HG02610 (cell line): ENCODE data around the gene IGFBP5.

Source experiments
- ATAC-seq: cut with Tn5 transposase; IDR thresholded peaks from one replicate; pipeline ENCODE4 v1.9.1; 2021; ENCODE audit warnings: mild to moderate bottlenecking, moderate library complexity; ENCODE audit not compliant: unreplicated experiment

IGFBP5 gene, protein sequence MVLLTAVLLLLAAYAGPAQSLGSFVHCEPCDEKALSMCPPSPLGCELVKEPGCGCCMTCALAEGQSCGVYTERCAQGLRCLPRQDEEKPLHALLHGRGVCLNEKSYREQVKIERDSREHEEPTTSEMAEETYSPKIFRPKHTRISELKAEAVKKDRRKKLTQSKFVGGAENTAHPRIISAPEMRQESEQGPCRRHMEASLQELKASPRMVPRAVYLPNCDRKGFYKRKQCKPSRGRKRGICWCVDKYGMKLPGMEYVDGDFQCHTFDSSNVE

DNA sequence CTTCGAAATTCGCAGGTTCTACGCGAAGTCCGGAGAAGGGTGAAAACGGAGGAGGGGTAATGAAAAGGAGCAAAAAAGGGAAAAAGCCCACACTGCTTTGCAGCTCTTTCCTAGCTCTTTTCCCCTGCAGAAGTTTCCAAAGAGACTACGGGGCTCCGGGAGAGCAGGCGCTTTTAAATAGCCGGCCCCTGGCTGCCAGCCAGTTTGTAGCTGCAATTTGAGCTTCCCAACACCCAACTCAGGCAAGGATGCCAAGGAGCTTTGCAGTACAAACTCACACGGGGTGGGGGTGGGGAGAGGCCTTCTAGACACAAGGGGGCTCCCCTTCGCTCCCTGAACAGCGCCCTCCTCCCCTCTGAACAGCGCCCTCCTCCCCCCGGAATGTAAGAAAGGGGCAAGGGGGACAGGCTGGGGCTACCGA lies at the start of gene IGFBP5:
Gene IGFBP5 (minus strand): TSS at position 149 of the 421 bp plus-strand sequence. CDS start 774 bp downstream, outside the sequence.
- ATAC-seq, result no peak

DNA sequence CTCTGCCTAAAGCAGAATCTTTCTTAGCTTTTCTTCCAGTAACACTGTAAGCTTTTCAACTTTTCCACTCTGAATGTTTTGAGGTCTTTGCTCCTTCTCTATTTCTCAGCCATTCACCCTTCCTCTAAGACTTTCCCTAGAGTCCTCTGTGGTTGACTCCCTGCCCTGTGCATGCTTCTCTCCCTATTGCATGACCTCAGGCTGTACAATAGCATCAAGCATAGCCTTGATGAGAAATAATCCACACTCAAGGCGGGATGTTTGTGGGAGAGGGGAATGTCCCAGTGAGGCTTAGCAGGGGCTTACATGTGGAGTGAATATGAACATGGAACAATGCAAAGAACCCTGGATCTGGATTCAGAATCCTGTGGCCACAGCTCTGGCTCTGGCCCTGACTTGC lies 48.4 kb upstream of the IGFBP5 start:
- ATAC-seq, result no peak

DNA sequence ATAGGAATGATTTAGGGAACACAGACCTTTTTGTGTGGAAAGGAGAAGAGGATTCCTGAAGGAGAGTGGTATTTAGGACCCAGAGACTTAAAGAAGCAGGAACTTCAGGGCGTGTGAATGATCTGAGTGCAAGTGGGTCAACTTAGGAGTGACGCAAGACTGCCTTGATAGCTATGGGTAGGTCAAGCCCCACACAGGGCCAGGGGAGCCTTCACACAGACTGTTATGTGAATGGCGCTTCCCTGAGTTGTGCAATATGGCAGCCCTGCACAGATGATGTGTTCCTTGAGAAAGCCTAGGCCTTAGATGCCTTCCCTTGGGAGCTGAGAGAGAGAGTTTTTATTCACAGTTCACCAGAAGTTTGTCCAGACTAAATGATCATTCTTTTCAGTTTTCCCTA lies 47.1 kb upstream of the IGFBP5 start:
- no peak for ATAC-seq

DNA sequence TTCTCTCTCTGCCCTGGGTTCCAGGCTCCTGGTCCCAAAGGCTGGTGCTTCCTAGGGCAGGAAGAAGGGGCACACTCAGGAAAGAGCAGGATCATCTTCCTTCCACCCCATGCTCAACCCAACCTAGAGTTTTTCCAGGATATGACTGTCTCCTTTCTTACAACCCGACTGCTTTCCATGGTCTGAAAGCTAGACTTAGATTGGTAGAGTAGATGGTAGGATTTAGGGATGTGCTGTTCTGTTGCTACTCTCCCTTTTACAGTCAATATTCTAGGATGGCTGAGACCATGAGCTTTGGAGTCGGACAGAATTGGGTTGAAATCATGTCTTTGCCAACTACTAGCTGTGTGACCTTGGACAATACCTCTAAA lies 45.9 kb upstream of the IGFBP5 start:
- ATAC-seq, result no peak

DNA sequence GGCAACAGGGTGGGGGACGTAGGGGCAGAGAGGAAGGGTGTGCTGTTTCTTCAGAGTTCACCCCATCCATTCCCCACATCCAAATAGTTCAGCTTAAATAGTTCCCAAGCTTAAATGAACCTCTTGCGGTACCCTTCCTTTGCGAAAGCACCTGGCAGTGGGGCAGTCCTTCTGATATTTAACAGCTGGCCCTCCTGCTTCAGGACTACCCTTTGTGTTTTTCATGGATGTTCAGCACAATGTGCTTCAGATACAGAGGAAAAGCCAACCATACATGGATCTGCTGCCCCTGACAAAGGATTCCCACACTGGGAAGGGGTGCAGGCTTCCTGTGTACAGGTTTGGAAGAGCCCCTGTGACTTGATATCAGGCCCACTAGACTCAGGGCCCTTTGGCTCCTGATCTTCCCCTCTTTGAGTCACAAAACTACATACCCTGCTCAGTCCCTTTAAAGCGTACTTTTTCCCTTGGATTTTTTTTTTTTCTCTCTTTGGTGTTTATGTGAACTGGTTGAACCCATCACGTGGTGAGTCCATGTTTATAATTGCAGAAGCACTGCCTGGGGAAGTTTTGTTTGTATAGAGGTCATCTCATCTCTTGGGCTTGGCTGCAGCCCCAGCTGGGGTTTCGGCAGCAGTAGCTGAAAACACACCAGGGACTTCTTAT lies 45.3 kb upstream of the IGFBP5 start:
- no peak for ATAC-seq

DNA sequence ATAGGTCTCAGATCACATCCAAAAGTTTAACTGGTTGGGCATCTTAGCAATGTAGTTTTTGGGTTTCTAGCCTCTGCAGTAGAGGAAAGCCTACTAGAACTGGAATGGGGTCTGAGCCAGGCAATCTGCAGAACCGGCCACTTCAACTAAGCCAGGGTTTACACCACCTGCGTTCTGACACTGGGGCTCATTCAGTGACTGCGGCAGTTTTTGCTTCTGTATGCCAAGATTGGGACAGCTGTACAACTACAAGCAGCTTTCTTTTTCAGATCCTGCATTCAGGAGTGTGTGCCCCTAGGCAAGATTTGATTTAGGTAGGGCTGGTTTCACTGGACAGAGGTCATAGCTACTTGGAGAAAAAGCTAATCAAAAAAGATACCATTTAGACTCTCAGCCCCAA lies 43.7 kb upstream of the IGFBP5 start:
- ATAC-seq, result no peak

DNA sequence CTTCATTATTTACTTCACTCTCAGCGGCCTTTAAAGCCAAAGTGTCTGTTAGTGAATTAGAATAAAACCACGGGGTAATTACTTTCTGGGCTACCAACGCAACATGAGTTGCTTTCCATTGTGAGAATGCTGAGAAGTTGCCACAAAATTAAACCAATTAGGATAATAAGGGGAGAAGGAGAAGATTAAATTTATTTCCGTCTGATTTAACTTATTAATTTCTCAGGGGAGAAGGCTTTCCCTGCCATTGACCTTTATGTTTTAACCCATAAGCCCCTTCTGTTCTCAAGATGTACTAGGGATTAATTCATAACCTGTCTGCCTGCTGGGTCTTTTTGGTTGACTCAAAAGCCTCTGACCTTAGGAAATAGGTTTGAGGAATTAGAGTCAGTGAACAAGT lies 42.3 kb upstream of the IGFBP5 start:
- ATAC-seq, result no peak

DNA sequence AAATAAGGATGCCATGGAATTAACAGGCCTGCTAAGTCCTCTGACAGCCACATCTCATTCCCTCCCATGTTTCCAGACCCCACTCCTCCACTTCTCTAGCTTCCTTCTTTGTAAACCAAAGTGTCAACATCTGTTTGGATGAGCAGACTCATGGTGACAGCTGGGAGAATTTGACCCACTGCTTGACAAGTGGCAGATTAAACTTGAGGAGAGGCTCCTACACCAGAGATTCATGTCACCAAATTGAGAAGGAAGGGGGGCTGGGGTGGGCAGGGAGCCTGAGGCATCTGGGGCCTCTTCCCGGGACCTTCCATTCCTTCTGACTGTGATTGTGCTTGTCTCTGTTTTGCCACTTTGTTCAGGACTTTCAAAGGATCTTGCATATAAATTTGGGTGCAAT lies 41.0 kb upstream of the IGFBP5 start:
- no peak for ATAC-seq

DNA sequence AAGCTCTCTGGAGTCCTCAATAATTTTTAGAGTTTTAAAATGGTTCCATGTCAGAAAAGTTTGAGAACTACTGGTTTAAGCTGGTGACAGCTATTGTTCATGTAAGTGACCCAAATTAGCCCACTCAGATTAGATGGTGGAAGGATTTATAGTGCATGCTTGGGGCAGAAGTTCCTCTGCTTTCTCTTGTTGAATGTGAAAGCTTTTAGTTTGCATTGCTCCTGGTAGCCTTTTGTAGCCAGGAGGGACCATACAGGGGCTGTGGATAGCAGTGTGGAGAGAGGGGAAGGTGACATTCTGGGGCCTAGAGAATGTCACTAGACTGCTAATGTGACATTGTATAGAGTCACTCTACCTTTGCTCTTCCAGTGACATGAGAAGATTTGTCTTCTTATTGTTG lies 40.3 kb upstream of the IGFBP5 start:
- ATAC-seq, result no peak

DNA sequence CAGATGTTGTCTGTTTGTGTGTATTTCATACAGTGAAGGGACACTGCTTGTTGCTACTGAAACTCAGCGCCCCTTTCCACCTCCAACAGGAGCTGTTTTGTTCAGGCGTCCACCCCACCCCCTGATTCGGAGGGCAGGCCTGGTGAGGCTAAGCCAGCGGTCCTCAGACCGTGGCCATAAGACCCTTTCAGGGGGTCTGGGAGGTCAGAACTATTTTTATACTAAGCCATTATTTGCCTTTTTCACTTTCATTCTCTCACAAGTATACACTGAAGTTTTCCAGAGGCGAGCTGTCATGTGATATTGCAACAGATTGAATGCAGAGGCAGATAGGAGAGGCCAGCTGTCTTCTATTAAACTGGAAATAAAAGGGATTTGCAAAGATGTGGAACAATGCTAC lies 39.7 kb upstream of the IGFBP5 start:
- no peak for ATAC-seq

DNA sequence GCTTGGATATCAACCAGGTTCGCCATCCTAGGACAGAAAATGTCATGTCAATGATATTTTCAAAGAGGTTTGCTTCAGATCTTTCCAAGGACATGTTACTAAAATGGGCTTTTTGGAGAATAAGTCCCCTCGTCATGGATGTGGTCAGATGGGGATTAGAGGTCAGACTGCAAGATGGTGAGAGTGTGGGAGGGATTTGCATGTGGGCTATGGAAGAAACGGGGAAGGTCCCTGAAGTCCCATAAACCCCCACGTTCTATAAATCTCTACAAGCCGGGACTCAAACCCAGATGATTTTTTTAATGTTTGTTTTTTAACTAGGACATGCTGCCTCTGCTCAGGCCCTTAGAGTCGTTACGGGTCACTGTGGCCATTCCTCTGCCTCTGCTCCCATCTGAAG lies 37.7 kb upstream of the IGFBP5 start:
- ATAC-seq, result no peak

DNA sequence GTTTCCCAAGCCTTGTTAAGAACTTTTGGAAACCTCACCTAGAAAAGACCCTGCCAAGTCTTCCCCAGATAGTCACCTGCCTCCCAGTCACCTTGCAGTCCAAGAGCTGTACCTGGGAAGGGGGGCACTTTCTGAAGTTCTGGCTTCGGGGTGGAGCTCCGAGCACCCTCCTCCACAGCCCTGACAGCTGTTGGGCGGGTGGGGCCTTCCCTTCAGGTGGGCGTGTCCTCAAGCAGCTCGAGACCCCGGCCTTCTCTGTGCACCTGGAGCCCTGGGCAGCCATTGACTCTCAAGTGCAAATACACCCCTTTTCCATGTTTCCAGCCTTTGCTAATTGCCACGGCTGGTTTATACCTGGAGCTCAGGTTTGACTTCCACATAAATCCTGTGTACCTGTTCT lies 37.0 kb upstream of the IGFBP5 start:
- no peak for ATAC-seq

DNA sequence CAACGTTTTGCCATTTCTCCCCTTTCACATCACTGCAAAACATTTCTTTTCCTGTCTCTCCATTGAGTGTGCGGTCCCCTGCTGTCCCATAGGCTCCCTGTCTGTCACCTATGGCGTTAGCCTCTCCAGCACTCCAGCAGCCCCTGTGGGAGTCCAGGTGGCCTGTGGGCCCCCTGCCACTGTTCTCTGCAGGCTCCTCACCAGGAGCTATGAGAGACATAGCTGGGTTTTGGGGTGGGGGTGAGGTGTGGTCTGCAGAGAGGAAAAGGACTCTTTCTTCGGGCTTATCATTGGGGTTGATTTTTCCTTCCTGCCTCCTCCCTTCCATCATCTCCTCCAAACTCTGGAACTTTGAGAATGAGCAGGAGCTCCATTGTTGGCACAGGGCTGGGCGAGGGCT lies 36.1 kb upstream of the IGFBP5 start:
- ATAC-seq, result no peak

DNA sequence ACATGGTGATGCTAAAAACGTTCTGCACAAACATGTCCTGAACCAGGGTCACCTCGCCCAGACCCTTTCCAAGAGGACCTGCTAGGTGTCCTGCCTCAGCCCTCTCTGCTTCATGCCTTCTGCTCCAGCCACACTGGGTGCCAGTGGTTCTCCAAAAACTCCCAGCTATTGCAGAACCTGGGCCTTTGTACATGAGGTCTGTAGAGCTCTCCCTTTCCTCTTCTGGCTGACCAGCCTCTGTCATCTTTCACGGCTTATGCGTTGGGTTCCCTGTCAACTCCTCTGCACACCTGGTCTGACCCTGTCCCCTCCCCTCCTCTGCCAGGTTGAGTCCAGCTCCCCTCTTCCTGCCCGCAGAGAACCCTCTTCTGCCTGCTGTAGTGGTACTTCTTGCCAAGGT lies 35.5 kb upstream of the IGFBP5 start:
- ATAC-seq, result no peak

DNA sequence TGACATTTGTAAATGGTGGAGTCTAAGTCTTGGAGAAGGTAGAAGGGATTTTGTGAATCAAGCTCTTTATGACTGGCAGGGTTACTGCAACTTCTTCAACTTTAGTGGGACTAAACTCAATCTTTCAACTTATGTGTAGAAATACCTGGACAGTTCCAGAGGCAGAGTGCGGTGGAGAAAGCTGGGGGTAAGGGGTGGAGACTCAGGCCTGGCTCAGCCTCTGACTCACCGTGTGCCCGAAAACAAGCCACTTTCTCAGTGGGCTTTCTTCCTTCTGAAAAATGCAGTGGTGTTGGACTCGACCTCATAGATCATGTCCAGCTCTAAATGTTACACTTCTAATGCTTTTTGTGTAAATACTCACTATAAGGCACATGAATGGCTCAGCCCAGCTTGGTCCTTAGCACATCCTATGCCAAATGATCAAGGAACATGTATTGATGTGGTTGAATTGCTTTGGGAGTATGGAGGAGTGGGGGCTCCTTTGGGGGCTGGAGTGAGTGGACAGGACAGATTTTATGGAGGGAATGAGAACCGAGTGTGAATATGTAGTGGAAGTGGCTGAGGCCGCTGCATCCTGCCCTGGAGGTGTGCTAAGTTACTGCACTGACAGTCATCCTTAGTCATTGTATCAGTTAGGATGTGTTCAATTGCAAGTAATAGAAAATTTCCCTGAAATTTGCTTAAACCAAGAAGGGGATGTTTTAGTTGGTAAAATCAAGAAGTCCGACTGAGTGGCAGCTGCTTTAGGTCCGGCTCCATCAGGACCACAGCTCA lies 32.2 kb upstream of the IGFBP5 start:
- no peak for ATAC-seq

DNA sequence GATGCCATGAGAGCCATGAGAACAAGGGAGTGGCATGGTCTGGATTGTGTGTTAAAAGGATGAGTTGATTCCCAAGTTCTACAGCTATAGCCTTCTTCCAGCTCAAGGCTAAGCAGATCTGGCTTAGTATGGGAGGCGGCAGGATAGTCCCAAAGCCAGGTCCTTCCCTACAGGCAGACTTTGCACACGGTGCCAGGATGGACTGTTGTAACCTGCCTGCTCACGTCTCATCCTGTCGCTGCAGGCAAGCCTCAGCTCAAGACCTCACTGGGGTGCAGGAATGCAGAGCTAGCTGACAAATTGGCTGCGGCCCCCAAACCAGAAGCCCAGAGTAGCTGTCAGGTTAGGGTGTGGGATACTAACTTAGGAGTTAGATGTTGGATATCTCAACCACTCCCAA lies 28.8 kb upstream of the IGFBP5 start:
- no peak for ATAC-seq

DNA sequence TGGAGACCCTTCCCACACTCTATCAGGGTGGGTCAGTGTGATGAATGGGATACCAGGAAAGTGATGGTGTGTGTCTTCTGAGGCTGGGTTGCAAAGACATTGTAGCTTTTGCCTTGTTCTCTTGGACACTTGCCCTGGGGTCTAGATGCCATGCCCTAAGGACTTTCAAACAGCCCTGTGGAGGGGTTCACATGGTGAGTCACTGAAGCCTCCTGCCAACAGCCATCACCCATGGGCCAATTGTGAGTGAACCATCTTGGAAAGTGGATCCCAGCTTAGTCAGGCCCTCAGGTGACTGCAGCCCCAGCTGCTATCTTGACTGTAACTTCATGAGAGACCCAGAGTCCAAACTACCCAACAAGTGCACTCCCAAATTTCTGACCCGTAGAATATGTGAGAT lies 25.8 kb upstream of the IGFBP5 start:
- ATAC-seq, result no peak

DNA sequence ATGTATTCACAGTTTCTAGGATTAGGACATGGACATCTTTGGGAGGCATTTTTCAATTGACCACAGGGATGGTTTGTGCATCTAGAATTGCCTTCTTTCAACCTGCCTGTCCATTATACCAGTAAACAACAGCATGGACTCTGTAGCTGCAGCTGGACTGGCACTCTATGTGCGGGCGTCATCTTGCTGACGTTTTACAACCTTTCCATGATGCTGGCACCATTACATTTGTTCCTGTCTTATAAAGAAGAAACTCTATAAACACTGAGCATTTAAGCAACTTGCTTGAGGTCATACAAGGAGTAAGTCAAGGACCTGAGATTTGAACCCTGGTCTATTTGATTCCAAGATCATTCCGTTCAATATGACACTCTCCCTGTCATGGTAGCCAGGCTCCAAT lies 25.4 kb upstream of the IGFBP5 start:
- ATAC-seq, result no peak

DNA sequence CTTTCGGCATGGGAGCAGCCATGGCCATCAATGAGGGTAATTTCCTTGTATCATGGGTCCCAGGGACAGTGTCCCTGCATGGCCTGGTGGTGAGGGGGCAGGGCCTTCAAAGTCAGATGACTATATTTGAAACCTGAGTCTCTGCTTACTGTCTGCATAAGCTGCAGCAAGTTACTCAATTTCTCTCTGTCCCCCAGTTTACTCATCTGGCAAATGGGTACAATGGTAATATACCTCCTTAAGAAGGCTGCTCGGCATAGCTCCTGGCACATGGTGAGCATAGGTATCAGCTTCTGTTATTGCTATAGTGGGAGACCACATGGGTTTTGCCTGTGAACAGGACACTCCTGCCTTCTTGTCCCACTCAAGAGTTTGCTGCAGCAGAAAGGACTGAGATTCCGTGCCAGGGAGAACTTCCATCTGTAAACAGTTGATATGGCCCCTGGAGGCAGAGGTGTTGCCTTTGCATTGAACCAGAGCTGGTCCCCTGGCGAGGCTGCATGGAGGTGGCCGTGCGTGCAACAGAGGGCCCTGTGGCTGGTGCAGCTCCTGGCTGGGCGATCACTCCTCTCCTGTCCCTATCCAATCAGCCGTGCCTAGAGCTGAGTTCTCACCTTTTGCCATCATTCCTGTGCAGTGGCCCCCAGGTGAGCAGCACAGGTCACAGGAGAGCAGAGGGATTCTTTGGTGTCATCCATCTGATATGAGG lies 22.7 kb upstream of the IGFBP5 start:
- ATAC-seq, result no peak

DNA sequence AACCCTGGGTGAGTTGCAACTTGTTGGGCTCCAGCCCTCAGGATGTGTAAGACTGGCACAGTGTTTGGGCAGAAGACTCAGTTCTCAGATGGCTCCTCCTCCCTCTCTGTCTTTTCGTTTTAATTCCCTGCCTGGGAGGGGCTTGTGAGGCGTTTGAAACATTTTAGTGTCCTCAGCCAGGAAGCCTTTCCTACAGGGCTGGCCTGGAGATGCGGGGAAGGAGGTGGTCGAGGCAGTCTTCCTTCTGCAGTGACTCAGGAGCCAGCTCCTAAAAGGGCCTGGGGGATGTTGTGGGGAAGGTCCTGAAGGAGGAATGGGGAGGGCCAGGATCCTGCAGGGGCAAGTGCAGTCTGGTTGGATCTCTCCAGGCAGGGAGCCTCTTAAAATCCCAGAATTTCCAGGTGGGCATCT lies 22.1 kb upstream of the IGFBP5 start:
- ATAC-seq, result no peak

DNA sequence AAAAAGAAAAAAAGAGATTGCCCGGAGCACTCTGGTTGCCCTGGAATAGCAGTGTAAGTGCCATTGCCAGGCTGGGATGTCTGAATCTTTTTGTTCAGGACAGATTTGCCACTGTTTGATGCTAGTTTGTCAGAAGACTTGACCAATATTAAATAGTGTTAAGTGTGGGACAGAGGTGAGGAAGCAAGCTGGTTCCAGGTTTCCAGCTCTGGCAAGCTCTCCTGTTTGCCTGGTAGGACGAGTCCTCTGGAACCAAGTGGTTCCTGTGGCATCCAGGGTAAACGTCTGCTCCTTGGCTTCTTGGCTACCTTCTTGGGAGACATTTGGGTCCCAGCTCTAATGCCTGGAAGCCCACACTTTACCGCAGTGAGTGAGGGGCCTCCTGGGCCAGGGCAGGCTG lies 20.8 kb upstream of the IGFBP5 start:
- ATAC-seq, result no peak
